NCI-H146 treated with DMSO at 0.1 percent for 48 hours (cell line): ENCODE results near the gene RAPGEF6.

ENCODE experiments used
- DNase-seq: peaks from one replicate; lab custom pipeline; 2025; ENCODE audit not compliant: unreplicated experiment; lab: John Stamatoyannopoulos, UW

The RAPGEF6 gene

DNA sequence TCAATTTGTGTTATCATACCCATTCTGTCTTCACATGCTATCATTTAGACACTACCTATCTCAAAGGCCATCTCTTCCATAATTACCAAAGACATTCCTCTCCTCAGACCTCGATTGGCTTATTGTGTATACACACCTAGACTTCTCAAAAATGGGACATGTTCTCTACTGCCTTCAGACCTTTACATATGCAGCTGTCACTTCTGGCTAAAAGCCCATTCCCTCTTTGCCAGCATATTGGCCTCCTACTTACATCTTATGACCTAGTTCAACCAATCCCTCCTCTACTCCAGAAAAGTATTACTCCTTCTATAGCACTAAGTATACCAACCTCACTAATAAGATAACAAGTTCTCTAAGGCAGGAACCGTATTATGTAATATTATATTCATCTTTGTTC, 84.4 kb downstream of the RAPGEF6 start:
- DNase-seq: no peak

DNA sequence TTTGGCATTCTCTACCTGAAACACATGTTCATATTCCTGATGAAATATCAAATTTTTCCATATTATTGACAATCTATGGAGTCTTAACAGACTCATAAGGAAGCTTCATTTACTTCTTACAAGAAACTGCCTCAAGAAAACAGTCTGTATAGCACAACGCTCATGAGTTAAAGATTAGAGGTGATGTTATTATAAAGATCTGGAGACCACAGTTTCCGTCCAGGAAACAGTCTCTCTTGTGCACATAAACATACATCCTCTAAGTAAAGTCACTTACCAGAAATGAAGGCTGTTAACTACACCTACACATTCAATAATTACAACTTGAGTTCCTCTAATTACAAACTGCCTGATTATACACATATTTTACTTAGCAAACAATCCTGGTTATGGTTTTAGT, 86.9 kb downstream of the RAPGEF6 start:
- no peak for DNase-seq

DNA sequence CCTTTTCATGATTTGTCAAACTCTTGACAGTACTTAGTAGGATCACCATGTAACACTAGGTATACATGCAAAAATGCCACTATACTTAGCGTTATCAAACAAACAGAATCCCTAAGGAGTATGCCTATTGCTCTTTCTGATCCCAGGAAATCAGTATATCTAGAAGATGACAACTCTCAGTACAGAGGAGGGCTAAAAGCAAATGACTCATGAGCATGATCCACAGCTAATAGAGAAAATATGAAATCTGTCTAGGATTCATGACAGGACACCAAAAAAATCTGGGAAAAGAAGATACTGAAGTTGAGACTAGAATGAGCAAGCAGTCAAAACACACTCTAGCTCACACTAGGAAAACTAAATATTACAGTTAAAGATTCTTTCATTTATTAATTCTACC, 89.2 kb downstream of the RAPGEF6 start:
- DNase-seq: no peak

DNA sequence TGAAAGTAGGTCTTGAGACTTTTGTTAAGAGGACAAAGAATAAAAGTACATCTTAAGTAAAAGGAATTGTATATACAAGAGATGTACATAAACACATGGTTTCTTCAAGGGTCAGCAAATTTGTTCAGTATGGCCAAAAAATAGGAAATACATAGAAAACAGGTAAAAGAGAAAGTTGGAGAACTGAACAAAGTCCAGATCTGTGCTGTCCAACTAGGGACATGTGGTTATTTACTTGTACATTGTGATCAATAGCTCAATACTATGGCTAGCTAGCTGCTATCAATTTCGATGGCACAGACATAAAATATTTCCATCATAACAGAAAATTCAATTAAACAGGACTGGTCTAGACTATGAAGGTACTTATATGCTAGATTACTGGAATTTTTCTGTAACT, 92.3 kb downstream of the RAPGEF6 start:
- DNase-seq: no peak

DNA sequence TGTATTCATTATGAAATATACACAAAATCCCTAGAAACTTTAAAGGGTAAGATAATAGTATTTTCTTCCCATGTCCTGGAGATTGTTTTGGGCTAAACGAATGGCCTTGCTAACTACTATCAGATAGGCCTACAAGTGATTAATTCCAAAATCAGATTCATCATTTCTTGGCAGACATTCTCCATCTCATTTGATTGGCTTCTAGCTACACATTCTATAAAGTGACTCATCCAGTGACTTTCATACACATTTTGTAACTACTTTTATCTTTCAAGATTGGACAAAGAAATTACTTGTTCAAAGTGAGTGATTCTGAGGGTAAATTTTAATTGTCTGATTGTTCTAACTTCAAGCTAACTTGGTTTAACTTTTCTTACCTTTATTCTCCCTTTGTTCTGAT, 93.3 kb downstream of the RAPGEF6 start:
- no peak for DNase-seq

DNA sequence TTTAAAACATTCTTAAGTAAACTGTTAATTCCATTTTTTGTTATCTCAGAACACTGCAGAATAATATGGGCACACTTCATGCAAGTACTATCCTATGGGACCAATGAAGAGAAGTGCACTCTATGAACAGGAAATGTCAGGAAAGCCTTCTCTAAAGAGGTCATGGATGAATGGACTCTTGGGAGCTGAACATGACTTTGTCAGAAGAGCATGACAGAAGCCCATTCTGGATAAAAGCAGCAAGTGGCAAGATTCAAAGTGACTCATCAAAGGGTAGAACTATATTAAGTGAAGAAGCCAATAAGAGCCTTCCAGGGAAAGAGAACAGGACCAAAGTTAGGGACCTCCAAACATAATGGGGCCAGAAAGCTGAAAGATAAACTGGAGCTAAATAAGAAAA, 94.0 kb downstream of the RAPGEF6 start:
- DNase-seq: no peak

DNA sequence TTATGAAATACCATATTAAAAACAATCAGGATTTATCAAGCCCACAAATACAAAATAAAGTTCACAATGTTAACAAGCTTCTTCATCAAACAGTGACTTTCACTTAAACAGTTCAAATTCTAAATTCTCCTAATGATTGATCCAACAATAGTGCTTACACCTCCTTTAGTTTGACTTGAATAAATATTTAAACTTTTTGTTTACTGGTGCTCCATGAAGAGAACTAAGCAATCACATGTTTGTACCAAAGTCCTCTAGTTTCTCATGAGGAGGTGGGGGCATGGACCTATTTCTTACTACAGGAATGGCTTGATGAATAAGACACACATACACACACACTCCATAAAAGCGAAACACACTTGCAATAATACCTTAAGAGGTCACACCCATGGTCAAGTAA, 95.8 kb downstream of the RAPGEF6 start:
- DNase-seq: no peak

DNA sequence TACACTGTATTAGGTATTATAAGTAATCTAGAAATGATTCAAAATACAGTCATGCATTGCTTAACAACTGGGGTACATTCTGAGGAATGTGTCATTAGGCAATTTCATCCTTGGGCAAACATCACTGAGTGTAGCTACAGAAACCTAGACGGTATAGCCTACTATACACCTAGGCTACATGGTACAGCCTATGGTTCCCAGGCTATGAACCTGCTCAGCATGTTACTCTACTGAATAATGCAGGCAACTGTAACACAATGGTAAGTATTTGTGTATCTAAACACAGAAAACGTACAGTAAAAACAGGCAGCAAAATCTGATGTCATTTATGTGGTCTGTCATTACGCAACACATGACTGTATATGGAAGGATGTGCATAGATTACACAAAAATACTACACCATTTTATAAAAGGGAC, 96.8 kb downstream of the RAPGEF6 start:
- no peak for DNase-seq

DNA sequence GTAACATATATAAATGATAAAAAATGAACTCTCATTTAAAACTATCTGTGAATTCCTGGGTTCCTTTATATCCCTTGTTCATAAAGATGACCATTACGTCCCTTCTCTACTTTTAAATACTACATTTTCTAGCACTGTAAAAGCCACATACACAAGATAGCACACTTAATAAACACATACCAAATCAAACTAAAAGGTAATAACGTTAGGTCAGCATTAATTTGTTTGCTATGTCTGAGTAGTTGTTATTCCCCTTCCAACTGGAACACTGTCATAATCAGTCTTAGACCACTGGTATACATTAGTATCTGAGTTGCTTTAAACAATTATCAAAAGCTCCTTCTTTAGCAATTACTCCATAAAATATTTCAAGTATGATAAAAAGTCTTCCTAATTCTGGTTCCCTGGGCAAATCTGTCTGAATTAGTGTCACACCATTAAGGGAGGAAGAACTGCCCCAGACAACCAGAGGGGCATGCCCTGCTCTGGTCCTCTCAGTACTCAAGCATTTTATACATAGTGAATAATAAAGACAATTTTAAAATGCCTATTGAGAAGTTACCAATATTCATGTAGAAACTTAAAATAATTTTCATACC, 98.1 kb downstream of the RAPGEF6 start:
- DNase-seq: no peak

DNA sequence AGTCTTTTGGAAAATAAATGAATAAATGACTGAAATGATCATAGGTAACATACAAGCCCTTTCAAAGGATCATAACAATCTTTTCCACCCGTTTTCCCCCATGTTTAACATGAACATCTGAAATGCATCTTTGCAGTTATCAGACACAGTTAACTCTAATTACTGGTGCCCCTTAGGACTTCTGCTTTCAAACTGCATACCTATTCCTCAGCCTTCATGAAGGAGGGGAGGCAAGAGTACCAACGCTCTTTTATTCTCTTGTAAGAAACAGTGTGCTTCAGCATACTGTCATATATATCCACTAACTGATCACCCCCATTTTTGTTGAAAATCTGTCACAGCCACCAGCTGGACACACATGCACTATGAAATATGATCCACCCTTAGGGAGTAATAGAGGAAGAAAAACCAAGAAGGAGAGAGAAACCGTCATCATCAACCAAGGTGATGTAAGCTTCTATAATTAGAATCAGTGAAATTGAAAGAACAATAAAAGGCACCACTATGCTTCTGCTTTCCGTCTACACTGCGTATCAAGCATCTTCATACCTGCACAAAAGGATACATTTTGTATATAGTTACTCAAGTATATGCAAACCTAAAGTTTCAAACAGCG, 98.7 kb downstream of the RAPGEF6 start:
- peak; percentile 25 for DNase-seq

DNA sequence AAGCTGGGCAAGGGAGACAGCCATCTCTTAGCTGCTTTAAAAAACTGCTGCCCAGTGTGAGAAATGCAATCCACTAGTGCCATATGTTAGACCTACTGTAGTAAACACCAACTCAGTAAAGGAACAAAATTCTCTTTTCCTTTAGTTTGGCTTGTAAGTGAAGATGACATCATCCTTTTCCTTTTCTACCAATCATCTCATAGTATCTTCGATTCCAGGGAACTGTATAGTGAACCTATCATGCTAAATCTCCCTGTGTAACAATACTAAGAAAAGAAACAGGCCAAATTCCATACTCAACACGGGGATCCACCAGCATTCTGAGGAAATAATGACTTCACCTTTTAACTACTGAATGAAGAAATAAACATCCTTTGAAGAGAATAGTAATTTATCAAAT, 100.1 kb downstream of the RAPGEF6 start:
- DNase-seq: peak; percentile 24

DNA sequence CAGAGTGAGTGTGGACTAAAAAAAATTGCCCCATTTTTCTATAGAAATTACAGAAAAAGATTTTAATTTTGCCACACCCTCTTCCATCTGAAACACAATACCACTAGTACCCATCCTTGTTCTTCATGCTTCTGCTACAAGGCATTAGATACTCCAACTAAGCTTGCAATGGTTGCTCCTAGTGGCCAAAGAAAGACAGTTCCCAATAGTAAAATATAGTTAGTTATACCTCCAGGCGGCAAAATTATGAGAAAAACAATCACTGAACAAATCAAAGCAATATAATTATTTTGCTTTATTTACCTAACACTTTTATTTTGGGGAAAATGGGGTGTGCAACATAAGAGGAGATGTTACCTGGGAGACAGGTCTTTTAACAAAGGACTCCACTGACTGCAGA, 101.2 kb downstream of the RAPGEF6 start:
- DNase-seq: peak; percentile 18

DNA sequence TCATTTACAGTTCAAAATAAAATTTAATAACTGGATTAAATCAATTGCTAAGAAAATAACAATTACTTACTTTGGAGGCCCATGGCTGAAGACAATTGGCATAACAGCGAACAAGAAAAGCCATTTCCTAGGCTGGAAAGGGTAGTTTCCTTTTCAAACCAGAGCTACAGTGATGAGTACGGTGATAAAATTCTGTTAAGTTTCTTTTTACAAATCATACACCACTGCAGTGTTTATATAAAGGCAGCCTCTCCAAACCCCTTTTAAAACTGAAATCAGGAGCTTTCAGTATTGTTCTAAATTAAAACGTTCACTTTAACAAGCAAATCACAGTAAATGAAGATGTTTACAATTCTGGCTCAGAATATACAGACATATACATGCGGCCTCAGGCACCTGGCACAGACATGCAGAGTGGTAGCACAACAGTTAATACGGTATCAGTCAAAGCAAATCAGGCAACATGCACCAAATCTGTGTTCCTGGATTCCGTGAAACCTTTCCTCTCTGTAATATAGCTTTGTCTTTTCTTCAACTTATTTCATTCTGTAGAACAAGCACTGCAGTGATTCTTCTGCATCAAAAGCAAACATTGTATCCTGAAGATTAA, 102.9 kb downstream of the RAPGEF6 start:
- peak; percentile 17 for DNase-seq

DNA sequence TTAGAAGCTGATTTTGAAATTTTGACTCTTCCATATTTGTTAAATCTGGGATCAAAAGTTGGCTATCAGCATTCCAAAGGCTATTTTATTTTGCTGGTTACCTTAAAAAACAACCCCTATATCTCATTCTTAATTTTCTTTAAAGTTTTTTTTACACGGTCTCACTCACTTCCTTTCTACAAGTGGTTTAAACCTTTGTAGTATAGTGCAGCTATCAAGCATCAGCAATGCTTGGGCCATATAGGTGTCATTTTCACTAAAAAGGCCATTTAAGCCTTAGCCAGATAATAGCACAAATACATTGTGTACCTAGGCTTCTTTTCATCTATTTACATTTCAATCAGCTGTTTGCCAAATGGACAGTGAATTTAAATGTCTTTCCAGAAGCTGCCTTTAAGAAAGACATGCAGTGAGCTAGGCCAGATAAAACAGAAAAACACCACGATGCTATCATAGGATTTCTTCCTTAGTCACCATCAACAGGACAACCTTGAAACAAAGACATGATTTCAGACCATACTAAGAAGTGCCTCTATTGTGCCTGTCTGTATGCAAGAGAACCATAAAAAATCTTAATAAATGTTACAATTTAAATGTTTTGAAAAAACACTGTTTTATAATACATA, 104.2 kb downstream of the RAPGEF6 start:
- peak; percentile 60 for DNase-seq

DNA sequence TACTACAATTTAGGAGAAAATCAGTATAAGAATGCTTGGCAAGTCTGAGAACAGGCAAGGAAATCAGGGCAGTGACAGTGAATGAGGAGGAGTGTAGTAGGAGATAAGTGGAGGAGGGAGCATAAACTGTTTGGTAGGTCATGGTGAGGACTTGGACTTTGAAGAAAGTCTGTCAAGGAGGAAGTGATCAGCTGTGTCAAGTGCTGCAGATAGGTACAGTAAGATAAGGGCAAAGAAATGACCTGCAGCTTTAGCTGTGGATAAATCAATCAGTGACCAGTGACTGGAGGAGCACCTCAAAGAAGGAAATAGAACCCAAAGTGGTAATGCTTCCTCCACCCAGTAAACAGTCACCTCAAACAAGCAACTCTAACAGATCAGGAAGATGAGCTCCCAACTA, 106.3 kb downstream of the RAPGEF6 start:
- no peak for DNase-seq

DNA sequence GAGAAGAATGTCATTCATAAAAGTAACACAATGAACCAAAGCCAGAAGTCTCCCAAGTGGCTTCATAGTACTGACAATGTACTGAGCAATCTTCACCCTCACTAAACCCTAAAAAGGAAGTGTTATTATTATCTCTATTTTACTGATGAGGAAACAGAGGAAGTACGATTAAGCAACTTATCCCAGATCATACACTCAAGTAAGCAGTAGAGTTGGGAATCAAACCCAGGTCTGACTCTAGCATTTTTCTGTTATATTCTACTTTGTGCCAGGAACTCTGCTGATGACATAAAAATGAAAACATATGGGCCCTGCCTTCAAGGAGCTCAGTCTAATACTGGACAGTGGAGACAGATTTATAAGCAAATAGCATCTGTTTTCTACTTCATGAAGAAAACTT, 109.2 kb downstream of the RAPGEF6 start:
- no peak for DNase-seq

DNA sequence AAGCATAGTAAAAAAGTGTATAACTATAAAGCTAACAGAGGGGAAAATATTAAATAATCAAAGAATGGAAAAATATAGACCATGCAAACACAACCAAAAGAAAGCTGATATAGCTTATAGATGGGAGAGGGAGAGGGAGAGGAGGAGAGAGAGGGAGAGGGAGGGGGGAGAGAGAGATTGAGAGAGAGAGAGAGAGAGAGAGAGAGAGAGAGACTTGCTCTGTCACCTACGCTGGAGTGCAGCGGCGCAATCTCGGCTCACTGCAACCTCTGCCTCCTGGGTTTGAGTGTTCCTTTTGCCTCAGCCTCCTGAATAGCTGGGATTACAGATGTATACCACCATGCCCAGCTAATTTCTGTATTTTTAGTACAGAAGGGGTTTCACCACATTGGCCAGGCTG, 110.6 kb downstream of the RAPGEF6 start:
- DNase-seq: no peak

DNA sequence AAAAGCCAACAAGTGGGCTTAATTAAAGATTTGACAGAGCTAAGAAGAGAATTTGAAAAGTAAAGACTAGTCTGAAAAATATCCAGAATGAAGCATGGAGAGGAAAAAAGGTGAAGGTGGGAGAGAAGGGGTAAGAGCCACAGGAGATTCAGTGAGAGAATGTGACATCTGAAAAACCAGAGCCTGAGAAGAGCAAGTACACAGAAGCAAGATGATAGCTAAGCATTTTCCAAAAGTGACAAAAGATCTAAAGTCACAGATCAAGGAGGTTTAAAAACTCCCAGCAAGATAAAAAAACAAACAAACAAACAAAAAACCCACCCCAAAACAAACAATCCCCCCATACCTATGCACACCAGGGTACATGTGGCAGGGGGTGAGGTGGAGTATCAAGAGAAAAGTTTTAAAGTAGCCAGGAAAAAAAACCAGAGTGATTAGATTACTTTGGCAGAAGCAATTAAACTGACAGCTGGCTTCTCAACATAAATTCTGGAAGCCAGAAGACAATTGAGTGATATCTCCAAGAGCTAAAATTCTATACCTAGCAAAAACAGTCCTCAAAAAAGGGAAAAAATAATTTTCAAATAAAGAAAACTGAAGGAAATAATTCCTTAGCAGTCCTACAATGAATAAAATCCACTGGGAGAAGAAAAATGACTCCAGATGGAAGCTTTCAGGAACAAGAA, 111.4 kb downstream of the RAPGEF6 start:
- DNase-seq: no peak

DNA sequence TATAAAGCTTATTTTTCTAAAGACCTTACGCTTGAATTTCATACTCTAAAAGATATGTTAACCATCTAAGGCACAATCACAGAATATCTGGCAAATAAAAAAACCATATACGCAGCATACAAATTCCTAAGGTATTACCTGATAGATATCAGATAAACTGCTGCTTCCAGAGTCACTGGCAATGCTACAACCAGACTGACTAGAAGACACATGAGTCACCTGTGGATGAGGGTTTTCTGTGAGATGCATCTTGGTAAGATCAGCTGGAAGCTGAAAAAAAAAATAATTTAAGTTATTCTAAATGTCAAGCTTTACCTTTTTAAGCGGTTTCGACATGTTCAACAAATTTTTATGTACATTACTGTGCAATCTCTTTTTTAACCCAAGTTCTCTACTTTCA, 113.8 kb downstream of the RAPGEF6 start:
- no peak for DNase-seq

DNA sequence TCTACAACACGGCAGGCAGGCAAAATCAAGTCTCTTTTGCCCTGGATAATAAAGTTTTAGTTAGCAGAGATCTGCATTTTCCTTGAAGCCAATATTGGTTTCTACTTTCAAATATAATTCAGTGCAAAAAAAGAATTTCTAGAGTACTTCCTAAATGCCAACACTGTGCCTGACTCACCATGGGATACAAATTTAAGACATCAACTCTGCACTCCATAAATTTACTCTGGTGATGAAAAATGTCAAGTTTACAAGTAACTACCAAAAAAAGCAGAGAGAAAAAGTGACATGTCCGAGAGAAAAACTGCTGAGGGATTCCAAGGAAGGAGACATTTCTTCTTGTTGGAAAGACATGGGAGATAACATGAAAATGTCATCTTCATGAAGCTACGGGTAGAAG, 119.7 kb downstream of the RAPGEF6 start:
- no peak for DNase-seq

DNA sequence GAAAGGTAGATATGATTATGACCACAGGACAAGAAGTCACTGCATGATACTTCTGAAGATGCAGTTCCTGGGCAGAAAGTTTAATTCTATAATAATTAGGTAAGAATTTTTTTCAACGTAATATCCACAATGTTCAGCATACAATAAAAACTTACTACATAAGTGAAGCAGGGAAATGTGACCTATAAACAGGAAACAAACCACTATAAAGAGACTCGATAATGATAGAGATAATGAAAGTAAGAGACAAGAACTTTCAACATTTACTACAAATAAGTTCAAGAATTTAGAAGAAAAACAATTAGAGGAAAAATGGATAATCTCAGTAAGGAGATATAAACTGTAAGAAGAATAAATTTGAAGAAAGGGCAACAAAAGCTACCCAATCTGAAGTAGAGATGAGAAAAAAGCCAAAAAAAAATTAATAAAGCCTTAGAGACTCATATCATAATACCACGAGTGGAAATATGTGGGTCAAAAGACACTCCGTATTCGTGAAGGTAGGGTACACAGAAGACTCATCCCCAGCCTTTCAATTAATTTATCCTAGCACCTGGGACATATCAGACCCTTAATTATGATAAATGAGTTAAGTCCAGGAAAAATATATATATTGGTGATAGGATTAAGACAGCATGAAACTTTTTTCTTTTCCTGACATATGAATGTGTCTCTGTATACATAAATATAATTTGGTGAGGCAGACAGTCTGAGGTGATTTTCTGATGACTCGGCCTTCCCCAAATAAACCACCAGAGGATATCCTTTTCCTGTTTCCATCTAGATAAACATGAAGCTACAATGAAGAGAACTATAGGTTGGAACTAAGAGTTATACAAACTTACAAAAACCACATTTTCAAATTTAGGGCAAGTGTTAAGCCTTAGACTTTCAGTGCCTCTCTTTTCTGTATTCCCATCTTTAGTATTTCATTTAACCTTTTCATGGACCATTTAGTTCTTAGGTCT, 120.4 kb downstream of the RAPGEF6 start:
- DNase-seq: no peak
